ENCODE results near the gene FLNB. TPM values are rescaled to one million over a fixed set of nuclear protein-coding genes. Genes with fewer than 3 reads are reported as not detected.

Gene FLNB
- total RNA-seq, 2 donors from 2014 or later = 212 to 221 TPM

- Histone ChIP-seq H3K4me1 (ENCODE audit: control insufficient read depth, insufficient read depth, low read length) (peaks cover 18% of the 10 kb centered on the region), H3K4me3 (ENCODE audit: low read length) (no peak overlapping the region), H3K36me3 (ENCODE audit: control insufficient read depth, insufficient read depth, low read length) (peaks cover 56% of the 10 kb centered on the region), H3K9ac (ENCODE audit: extremely low read depth, low read length, poor library complexity, severe bottlenecking) (no peak overlapping the region), H3K27ac (ENCODE audit: low read depth, low read length) (no peak overlapping the region), H3K27me3 (ENCODE audit: control insufficient read depth, insufficient read depth, low read length, poor library complexity, severe bottlenecking) (no peaks in the 10 kb centered on the region), H3K9me3 (ENCODE audit: control insufficient read depth, low read length) (no peaks in the 10 kb centered on the region)
- Mint-ChIP-seq H3K4me1 (peaks cover 54% of the 10 kb centered on the region), H3K9me3 (no peaks in the 10 kb centered on the region), H3K36me3 (ENCODE audit: low read depth) (peaks cover 10% of the 10 kb centered on the region), H3K27me3 (ENCODE audit: insufficient read depth) (no peaks in the 10 kb centered on the region), H3K27ac (peak overlapping the region; percentile 32), H3K4me3 (no peak overlapping the region)
- DNase-seq = no peak
- 91 to 95% methylated on average over 7 of the region's 7 CpGs for WGBS, 2 experiments (ENCODE audit: insufficient coverage in 1 of 2, insufficient read length in 1 of 2)
- no peak for TF ChIP-seq CTCF (conservative IDR thresholded peaks at IDR 0.05)
Measured at GRCh38 chr3:58026598-58026997, 18.4 kb downstream of the FLNB start.

DNA sequence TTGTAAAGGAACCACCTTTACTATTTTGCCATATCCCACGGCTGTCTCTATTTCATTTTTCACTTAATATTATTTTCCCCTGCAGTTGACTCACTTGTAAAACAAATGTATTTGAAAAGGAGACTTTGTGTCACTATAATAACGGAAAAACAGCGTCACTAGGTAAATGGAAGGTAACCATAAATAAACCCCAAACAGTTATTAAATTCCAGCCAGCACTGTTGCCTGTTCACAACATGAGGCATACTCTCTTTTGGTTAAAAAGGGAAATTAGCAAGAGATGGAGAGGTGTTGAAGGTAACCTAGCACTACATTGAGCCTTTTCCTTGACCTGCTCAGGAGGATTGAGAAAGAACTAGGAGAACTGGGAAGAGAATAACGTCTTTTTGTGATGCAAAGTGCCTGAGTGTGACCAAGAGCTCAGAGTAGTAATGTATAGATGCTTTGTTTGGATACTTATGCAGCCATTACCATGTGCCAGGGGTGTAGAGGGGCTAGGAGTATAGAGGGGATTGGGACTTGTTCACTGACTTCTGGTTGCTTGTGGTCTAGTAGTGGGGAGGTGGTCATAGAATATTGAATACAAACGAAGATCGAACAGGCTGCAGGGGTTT is 19.6 kb downstream of the FLNB start:
- H3K27me3 Mint-ChIP-seq (ENCODE audit: insufficient read depth) = no peaks in the 10 kb centered on the region
- H3K4me3 Mint-ChIP-seq = no peak overlapping the region
- 70 to 78% methylated on average over 1 to 6 of the region's 6 CpGs for WGBS, 2 experiments (ENCODE audit: insufficient coverage in 1 of 2, insufficient read length in 1 of 2)
- Histone ChIP-seq H3K9me3 (ENCODE audit: control insufficient read depth, low read length) (no peaks in the 10 kb centered on the region), H3K27ac (ENCODE audit: low read depth, low read length) (no peak overlapping the region), H3K4me3 (ENCODE audit: low read length) (no peak overlapping the region), H3K36me3 (ENCODE audit: control insufficient read depth, insufficient read depth, low read length) (peaks cover 52% of the 10 kb centered on the region), H3K27me3 (ENCODE audit: control insufficient read depth, insufficient read depth, low read length, poor library complexity, severe bottlenecking) (no peaks in the 10 kb centered on the region), H3K4me1 (ENCODE audit: control insufficient read depth, insufficient read depth, low read length) (peaks cover 18% of the 10 kb centered on the region), H3K9ac (ENCODE audit: extremely low read depth, low read length, poor library complexity, severe bottlenecking) (no peak overlapping the region)
- H3K36me3 Mint-ChIP-seq (ENCODE audit: low read depth) = peaks cover 10% of the 10 kb centered on the region
- H3K27ac Mint-ChIP-seq = peak overlapping the region; percentile 59
- peaks cover 52% of the 10 kb centered on the region for H3K4me1 Mint-ChIP-seq
- no peak for DNase-seq
- no peak for TF ChIP-seq CTCF (conservative IDR thresholded peaks at IDR 0.05)
- no peaks in the 10 kb centered on the region for H3K9me3 Mint-ChIP-seq

GRCh38 chr3:58028902-58029301 is 20.7 kb downstream of the FLNB start:
- peaks cover 10% of the 10 kb centered on the region for H3K36me3 Mint-ChIP-seq (ENCODE audit: low read depth)
- H3K27ac ChIP-seq (ENCODE audit: low read depth, low read length) = no peak overlapping the region
- peaks cover 46% of the 10 kb centered on the region for H3K4me1 Mint-ChIP-seq

More at GRCh38 chr3:58028902-58029301, 20.7 kb downstream of the FLNB start:
- H3K4me3 Mint-ChIP-seq = no peak overlapping the region
- Histone ChIP-seq H3K9ac (ENCODE audit: extremely low read depth, low read length, poor library complexity, severe bottlenecking) (no peak overlapping the region), H3K4me1 (ENCODE audit: control insufficient read depth, insufficient read depth, low read length) (peaks cover 12% of the 10 kb centered on the region), H3K4me3 (ENCODE audit: low read length) (no peak overlapping the region), H3K9me3 (ENCODE audit: control insufficient read depth, low read length) (no peaks in the 10 kb centered on the region), H3K36me3 (ENCODE audit: control insufficient read depth, insufficient read depth, low read length) (peaks cover 55% of the 10 kb centered on the region), H3K27me3 (ENCODE audit: control insufficient read depth, insufficient read depth, low read length, poor library complexity, severe bottlenecking) (no peaks in the 10 kb centered on the region)
- 83 to 100% methylated on average over 1 of the region's 1 CpG for WGBS, 2 experiments (ENCODE audit: insufficient coverage in 1 of 2, insufficient read length in 1 of 2)
- H3K27me3 Mint-ChIP-seq (ENCODE audit: insufficient read depth) = no peaks in the 10 kb centered on the region
- DNase-seq = no peak
- H3K9me3 Mint-ChIP-seq = no peaks in the 10 kb centered on the region
- no peak for TF ChIP-seq CTCF (conservative IDR thresholded peaks at IDR 0.05)
- H3K27ac Mint-ChIP-seq = no peak overlapping the region
